ENCODE results near the gene GADD45GIP1.

Gene GADD45GIP1

GRCh38 chr19:12913011-12913561 lies 43.9 kb downstream of the GADD45GIP1 start:
- H4K20me1 ChIP-seq (ENCODE audit: insufficient read depth, low read length, poor library complexity, severe bottlenecking), result no peaks in the 10 kb centered on the region
- TF ChIP-seq EZH2phosphoT487 (IDR thresholded peaks at IDR 0.05; ENCODE audit: borderline replicate concordance) (no peak), CTCF (conservative IDR thresholded peaks at IDR 0.05; ENCODE audit: low read length) (no peak)
- H3K4me1 ChIP-seq (ENCODE audit: insufficient read depth, low read length, poor library complexity, severe bottlenecking), result peaks cover 36% of the 10 kb centered on the region
- peaks cover 3% of the 10 kb centered on the region; the same call in 1 of the 2 replicates for H3K79me2 ChIP-seq (ENCODE audit: insufficient read depth, low read length)
- no peaks in the 10 kb centered on the region for H3K9me2 ChIP-seq (replicated peaks; ENCODE audit: low read depth, low read length)
- H3K36me3 ChIP-seq (ENCODE audit: insufficient read depth, low read length), result no peaks in the 10 kb centered on the region
- no peaks in the 10 kb centered on the region for H3K9me3 ChIP-seq (ENCODE audit: insufficient read depth, low read depth, low read length)
- H3K9ac ChIP-seq (ENCODE audit: low read depth, low read length, poor library complexity, severe bottlenecking), result peak overlapping the region; percentile 73
- no peaks in the 10 kb centered on the region for H3F3A ChIP-seq (ENCODE audit: low read depth)
- H3K27me3 ChIP-seq (ENCODE audit: insufficient read depth, low read length, poor library complexity, severe bottlenecking), result no peaks in the 10 kb centered on the region
- no peak overlapping the region for H2AFZ ChIP-seq (ENCODE audit: low read length)
- H3K4me3 ChIP-seq (ENCODE audit: low read length, poor library complexity, severe bottlenecking), result peak overlapping the region; percentile 70
- peak overlapping the region; percentile 80 for H3K4me2 ChIP-seq (ENCODE audit: low read depth, low read length, poor library complexity, severe bottlenecking)

- Histone ChIP-seq H3K9ac (ENCODE audit: low read depth, low read length, poor library complexity, severe bottlenecking) (peak overlapping the region; percentile 29), H4K20me1 (ENCODE audit: insufficient read depth, low read length, poor library complexity, severe bottlenecking) (no peaks in the 10 kb centered on the region), H3K36me3 (ENCODE audit: insufficient read depth, low read length) (no peaks in the 10 kb centered on the region), H3K4me1 (ENCODE audit: insufficient read depth, low read length, poor library complexity, severe bottlenecking) (peaks cover 35% of the 10 kb centered on the region), H3K4me2 (ENCODE audit: low read depth, low read length, poor library complexity, severe bottlenecking) (no peak overlapping the region), H3K79me2 (ENCODE audit: insufficient read depth, low read length) (no peaks in the 10 kb centered on the region), H3F3A (ENCODE audit: low read depth) (no peaks in the 10 kb centered on the region), H3K9me3 (ENCODE audit: insufficient read depth, low read depth, low read length) (no peaks in the 10 kb centered on the region), H3K4me3 (ENCODE audit: low read length, poor library complexity, severe bottlenecking) (no peak overlapping the region), H3K27me3 (ENCODE audit: insufficient read depth, low read length, poor library complexity, severe bottlenecking) (no peaks in the 10 kb centered on the region), H2AFZ (ENCODE audit: low read length) (no peak overlapping the region), H3K9me2 (replicated peaks; ENCODE audit: low read depth, low read length) (no peaks in the 10 kb centered on the region)
- TF ChIP-seq CTCF (conservative IDR thresholded peaks at IDR 0.05; ENCODE audit: low read length), result no peak
- TF ChIP-seq EZH2phosphoT487 (IDR thresholded peaks at IDR 0.05; ENCODE audit: borderline replicate concordance), result no peak
These were observed 44.5 kb downstream of the GADD45GIP1 start for GRCh38 chr19:12912571-12912970.

GRCh38 chr19:12907166-12907565 lies 49.9 kb downstream of the GADD45GIP1 start:
- H3K9ac ChIP-seq (ENCODE audit: low read depth, low read length, poor library complexity, severe bottlenecking), result no peak overlapping the region

More at GRCh38 chr19:12907166-12907565, 49.9 kb downstream of the GADD45GIP1 start:
- no peaks in the 10 kb centered on the region for H3K9me2 ChIP-seq (replicated peaks; ENCODE audit: low read depth, low read length)
- no peaks in the 10 kb centered on the region for H4K20me1 ChIP-seq (ENCODE audit: insufficient read depth, low read length, poor library complexity, severe bottlenecking)
- no peak for TF ChIP-seq EZH2phosphoT487 (IDR thresholded peaks at IDR 0.05; ENCODE audit: borderline replicate concordance)
- TF ChIP-seq CTCF (conservative IDR thresholded peaks at IDR 0.05; ENCODE audit: low read length), result no peak
- no peak overlapping the region for H2AFZ ChIP-seq (ENCODE audit: low read length)
- no peaks in the 10 kb centered on the region for H3K9me3 ChIP-seq (ENCODE audit: insufficient read depth, low read depth, low read length)
- no peaks in the 10 kb centered on the region for H3K36me3 ChIP-seq (ENCODE audit: insufficient read depth, low read length)
- no peaks in the 10 kb centered on the region for H3K4me1 ChIP-seq (ENCODE audit: insufficient read depth, low read length, poor library complexity, severe bottlenecking)
- no peak overlapping the region for H3K4me3 ChIP-seq (ENCODE audit: low read length, poor library complexity, severe bottlenecking)
- H3K4me2 ChIP-seq (ENCODE audit: low read depth, low read length, poor library complexity, severe bottlenecking), result no peak overlapping the region
- no peaks in the 10 kb centered on the region for H3K27me3 ChIP-seq (ENCODE audit: insufficient read depth, low read length, poor library complexity, severe bottlenecking)
- H3K79me2 ChIP-seq (ENCODE audit: insufficient read depth, low read length), result no peaks in the 10 kb centered on the region
- H3F3A ChIP-seq (ENCODE audit: low read depth), result no peaks in the 10 kb centered on the region
